GM06990 (cell line): ENCODE results near the gene ZNF609.

ENCODE experiments used
- DNase-seq: peaks from one replicate; pipeline ENCODE4 v3.0.0-alpha.2; 2011; ENCODE audit not compliant: insufficient read length; ENCODE audit errors: extremely low read depth
- H3K27me3 ChIP-seq: replicated peaks from 2 replicates; pipeline ENCODE4 v1.6.0; 2011; ENCODE audit warnings: low read length; ENCODE audit not compliant: control insufficient read depth, insufficient read depth
- H3K36me3 ChIP-seq: 2 replicates; pipeline ENCODE4 v1.5.1; 2011; ENCODE audit warnings: low read length; ENCODE audit not compliant: control insufficient read depth, insufficient read depth
- H3K4me3 ChIP-seq: replicated peaks from 2 replicates; pipeline ENCODE4 v1.5.1; 2011; ENCODE audit warnings: low read depth, mild to moderate bottlenecking, control low read depth, low read length
- TF ChIP-seq, protein P1 (sequence below): IDR thresholded peaks from 2 replicates; pipeline ENCODE4 v1.5.1; 2011; ENCODE audit warnings: low read length, control low read depth, mild to moderate bottlenecking, inconsistent platforms; ENCODE audit not compliant: insufficient read depth, poor library complexity, severe bottlenecking

Gene ZNF609

DNA sequence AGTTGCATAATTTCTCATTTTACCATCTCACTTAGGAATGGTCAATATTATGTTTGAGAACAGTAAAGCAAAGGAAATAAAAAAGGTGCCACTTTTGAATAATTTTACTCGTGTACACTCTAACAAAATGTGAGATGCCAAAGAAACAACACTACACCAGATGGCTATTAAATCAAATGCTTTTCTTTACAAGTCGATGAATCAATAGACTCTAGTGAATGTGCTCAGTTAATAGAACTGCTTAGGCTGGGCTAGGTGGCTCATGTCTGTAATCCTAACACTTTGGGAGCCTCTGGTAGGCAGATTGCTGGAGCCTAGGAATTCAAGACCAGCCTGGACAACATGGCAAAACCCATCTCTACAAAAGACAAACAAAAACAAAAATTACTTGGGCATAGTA, 87.9 kb downstream of the ZNF609 start:
- no peaks in the 10 kb centered on the region for H3K27me3 ChIP-seq
- TF ChIP-seq, protein P1, sequence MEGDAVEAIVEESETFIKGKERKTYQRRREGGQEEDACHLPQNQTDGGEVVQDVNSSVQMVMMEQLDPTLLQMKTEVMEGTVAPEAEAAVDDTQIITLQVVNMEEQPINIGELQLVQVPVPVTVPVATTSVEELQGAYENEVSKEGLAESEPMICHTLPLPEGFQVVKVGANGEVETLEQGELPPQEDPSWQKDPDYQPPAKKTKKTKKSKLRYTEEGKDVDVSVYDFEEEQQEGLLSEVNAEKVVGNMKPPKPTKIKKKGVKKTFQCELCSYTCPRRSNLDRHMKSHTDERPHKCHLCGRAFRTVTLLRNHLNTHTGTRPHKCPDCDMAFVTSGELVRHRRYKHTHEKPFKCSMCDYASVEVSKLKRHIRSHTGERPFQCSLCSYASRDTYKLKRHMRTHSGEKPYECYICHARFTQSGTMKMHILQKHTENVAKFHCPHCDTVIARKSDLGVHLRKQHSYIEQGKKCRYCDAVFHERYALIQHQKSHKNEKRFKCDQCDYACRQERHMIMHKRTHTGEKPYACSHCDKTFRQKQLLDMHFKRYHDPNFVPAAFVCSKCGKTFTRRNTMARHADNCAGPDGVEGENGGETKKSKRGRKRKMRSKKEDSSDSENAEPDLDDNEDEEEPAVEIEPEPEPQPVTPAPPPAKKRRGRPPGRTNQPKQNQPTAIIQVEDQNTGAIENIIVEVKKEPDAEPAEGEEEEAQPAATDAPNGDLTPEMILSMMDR = no peak
- DNase-seq = no peak
- no peak overlapping the region for H3K4me3 ChIP-seq
- H3K36me3 ChIP-seq = no peaks in the 10 kb centered on the region

DNA sequence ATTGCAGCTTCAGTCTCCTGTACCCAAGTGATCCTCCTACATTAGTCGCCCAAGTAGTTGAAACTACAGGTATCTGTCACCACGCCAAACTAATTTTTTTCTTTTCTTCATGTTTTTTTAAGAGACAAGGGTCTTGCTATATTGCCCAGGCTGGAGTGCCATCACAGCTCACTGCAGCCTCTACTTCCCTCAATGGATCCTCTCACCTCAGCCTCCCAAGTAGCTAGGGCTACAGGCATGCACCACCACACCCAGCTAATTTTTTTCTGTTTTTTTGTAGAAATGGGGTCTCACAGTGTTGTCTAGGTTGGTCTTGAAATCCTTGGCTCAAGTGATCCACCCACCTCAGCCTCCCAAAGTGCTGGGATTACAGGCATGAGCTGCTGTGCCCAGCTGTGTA, 89.5 kb downstream of the ZNF609 start:
- TF ChIP-seq, protein P1 = no peak

DNA sequence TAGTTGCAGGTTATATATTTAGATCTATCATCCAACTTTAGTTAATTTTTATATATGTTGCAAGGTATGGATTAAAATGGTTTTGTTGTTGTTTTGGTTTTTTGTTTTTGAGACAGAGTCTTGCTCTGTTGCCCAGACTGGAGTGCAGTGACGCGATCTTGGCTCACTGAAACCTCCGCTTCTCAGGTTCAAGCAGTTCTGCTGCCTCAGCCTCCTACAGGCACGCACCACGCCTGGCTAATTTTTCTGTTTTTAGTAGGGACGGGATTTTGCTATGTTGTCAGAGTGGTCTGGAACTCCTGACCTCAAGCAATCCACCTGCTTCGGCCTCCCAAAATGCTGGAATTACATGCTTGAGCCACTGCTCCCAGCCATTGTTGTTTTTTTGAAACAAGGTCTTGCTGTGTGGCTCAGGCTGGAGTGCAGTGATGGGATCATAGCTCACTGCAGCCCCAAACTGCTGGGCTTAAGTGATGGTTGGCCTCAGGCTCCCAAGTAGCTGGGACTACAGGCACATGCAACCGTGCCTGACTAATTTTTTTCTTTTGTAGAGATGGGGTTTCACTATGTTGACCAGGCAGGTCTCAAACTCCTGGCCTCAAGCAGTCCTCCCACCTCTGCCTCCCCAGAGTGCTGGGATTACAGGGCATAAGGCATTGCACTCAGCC, 92.0 kb downstream of the ZNF609 start:
- Histone ChIP-seq H3K27me3 (no peaks in the 10 kb centered on the region), H3K36me3 (no peaks in the 10 kb centered on the region), H3K4me3 (no peak overlapping the region)
- DNase-seq = no peak
- TF ChIP-seq, protein P1 = no peak

More for the DNA sequence above, 89.5 kb downstream of the ZNF609 start:
- no peak for DNase-seq
- H3K36me3 ChIP-seq = no peaks in the 10 kb centered on the region
- H3K27me3 ChIP-seq = no peaks in the 10 kb centered on the region
- H3K4me3 ChIP-seq = no peak overlapping the region

DNA sequence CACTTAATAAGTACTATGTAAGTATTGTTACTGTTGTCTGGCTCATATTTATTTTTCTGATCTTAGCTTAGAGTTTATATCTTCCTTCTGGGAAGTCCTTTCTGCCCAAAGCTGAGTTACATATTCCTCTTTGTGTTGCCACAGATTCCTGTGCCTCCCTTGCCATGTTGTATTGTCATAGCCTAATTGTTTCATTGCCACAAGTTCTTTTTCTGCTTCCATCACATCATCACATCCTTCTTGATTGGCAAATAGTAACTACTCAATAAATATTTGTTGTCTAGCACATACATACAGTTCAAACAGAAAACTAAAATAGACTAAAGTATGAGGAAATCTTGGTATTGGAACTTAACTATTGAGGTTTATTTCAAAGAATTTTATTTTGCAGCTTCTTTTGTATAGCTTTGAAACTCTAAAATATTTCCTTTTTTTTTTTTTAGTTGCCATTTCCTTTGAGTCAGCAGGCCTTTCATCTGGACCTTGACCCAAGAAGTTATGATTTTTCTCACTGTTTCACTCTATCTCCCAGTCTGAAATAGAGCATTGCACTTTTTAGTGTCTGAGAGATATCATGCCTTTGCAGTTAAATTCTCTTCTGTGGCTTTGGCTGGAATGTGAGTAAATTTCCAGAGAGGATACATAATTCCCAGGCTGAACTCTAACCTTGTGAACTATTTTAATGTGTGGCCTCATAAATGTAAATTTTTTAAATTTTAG, 98.2 kb downstream of the ZNF609 start:
- Histone ChIP-seq H3K27me3 (no peaks in the 10 kb centered on the region), H3K4me3 (no peak overlapping the region), H3K36me3 (no peaks in the 10 kb centered on the region)
- DNase-seq = no peak
- TF ChIP-seq, protein P1 = no peak

DNA sequence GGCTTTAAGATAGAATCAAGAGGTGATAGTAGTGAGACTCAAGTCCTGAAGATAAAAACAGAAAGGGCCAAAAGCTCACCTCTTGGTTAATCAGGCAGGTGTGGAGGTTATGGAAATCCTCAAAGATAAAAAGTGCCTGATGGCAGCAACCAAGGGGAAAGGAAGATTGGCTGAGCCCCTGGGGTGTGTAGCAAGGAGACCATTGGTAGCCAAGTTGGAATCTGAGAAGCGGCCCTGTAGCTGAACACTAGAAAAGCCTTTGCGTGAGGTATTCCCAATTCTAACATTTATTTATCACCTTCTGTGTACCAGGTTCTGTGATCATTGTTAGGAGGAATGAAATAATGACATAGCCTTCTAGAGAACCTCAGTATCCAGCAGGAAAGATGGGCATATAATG, 98.9 kb downstream of the ZNF609 start:
- no peak for DNase-seq
- TF ChIP-seq, protein P1 = no peak
- no peaks in the 10 kb centered on the region for H3K36me3 ChIP-seq
- H3K27me3 ChIP-seq = no peaks in the 10 kb centered on the region
- H3K4me3 ChIP-seq = no peak overlapping the region
